Sigmoid colon (tissue), 4 donors: Measurements from ENCODE around the gene SNCG.
"Not testable (repeated sequence)": the region's sequence is repeated elsewhere in the genome, so short reads cannot be mapped to it uniquely, and the experiment has no call there.

Source experiments
- CTCF ChIP-seq, 4 experiments: fragments of 450-650 bp in 3 of 4; fragments of 200-600 bp in 1 of 4; IDR thresholded peaks; one replicate each; pipeline ENCODE4 v1.5.1; 2016 to 2019; ENCODE audit warnings: antibody characterized with exemption in 4 of 4, mild to moderate bottlenecking in 3 of 4, moderate library complexity in 2 of 4
- POLR2A ChIP-seq, 2 donors: fragments of 450-650 bp; IDR thresholded peaks; one replicate each; pipeline ENCODE4 v1.6.1; 2016; ENCODE audit warnings: antibody characterized with exemption in 2 of 2, mild to moderate bottlenecking in 2 of 2, moderate library complexity in 2 of 2
- POLR2AphosphoS5 ChIP-seq, 4 donors: sonication (generic); formaldehyde crosslinking; IDR thresholded peaks; one replicate each; pipeline ENCODE4 v1.6.1; 2017; ENCODE audit warnings: antibody characterized with exemption in 4 of 4

DNA sequence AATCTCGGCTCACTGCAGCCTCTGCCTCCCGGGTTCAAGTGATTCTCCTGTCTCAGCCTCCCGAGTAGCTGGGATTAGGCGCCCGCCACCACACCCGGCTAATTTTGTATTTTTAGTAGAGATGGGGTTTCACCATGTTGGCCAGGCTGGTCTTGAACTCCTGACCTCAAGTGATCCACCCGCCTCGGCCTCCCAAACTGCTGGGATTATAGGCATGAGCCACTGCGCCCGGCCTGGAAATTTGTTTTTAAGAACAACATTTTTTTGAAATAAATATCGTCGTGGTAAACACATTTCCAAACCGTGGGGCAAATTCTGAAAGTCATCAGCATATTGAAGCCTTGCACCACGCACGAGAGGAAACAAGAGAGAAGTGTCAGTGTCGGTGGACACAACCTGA, 18.3 kb upstream of the SNCG start:
- not testable (repeated sequence) for TF ChIP-seq POLR2AphosphoS5, CTCF, POLR2A (IDR thresholded peaks at IDR 0.05)
